Activated CD4-positive, alpha-beta T cell treated with anti-CD3 and anti-CD28 coated beads for 4 hours (primary cell): ENCODE results near the gene AKR1C4.
"Not testable (repeated sequence)": the region's sequence is repeated elsewhere in the genome, so short reads cannot be mapped to it uniquely, and the experiment has no call there.

Source experiments
- DNase-seq, 2 donors: peaks; one replicate each; pipeline ENCODE4 v3.0.0-alpha.2; 2020

AKR1C4 gene

DNA sequence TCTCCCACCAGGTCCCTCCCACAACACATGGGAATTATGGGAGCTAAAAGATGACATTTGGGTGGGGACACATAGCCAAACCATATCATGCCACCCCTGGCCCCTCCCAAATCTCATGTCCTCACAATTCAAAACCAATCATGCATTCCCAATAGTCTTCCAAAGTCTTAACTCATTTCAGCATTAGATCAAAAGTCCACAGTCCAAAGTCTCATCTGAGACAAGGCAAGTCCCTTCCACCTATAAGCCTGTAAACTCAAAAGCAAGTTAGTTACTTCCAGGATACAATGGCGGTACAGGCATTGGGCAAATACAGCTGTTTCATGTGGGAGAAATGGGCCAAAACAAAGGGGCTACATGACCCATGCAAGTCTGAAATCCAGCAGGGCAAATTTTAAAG lies 13.1 kb downstream of the AKR1C4 start:
- DNase-seq: not testable (repeated sequence)

DNA sequence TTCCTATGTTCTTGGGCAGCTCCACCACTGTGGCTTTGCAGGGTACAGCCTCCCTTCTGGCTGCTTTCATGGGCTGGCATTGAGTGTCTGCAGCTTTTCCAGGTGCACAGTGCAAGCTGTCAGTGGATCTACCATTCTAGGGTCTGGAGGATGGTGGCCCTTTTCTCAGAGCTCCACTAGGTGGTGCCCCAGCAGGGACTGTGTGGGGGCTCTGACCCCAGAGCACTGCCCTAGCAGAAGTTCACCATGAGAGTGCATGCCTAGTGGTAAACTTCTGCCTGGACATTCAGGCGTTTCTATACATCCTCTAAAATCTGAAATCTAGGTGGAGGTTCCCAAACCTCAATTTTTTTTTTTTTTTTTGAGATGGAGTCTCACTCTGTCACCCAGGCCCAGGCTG lies 13.6 kb downstream of the AKR1C4 start:
- DNase-seq: peak in 1 of 2 donors; percentile 1

DNA sequence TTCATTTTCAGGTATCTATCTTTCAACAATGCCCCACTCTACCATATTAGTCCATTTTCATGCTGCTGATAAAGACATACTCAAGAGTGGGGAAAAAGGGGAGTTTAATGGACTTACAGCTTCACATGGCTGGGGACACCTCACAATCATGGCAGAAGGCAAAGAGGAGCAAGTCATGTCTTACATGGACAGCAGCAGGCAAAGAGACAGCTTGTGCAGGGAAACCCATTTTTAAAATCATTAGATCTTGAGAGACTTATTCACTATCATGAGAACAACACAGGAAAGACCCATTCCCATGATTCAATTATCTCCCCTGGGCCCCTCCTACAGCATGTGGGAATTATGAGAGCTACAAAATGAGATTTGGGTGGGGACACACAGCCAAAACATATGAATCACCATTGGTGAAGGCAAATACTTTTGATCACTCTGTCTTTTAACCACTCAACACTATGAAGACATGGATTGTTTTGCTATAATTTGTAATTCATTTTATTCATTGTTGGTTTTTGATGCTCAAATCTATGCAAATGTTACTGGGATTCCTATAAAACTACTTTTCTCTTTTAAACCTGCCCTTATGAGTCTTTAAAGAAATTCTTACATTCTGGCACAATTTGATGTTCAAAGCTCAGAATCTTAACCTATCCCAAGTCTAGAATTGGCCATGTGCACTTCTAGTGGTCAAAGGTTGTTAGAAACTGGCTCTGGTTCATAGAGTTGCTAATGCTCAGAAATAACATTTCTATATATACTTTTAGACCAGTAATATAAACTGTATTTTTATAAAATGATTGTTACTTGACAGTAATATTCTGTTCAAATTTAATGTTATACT lies 15.3 kb downstream of the AKR1C4 start:
- no peak for DNase-seq

DNA sequence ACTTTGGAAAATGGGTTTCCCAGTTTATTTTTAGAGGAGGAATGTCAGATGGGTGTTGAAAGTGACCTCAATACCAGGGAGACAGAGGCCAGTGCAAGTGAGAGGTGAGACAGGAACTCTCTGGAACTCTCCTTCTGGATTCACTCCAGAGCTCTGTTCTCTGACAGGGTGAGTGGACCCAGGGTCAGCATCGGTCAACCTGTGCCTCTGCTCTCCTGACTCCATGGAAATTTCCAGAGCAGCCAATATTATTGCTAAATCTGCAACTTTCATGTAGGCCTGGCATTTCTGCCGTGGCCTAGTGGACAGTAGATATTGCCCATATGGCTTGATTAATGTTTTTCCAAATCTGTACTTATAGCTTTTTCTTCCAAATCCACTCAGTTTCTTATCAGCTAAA lies 20.2 kb downstream of the AKR1C4 start:
- no peak for DNase-seq

DNA sequence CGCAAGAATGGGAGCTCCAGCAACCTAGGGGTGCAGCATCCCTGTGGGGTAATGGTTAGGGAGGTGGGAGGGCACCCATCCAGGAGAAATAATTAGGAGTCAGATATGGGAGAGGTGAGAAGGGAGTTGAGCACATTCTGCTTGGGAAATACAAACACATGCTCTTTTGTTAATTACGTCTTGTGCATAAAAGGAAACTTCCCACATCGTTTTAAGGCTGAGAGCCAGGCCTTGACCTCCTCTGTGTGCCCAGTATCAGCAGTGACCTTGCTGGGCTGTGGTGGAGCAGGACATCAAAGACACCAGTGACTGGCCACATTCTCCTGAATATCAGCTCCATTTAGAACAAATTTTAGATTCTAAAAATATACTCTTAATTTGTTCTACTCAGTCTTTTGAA lies 22.6 kb downstream of the AKR1C4 start:
- no peak for DNase-seq

DNA sequence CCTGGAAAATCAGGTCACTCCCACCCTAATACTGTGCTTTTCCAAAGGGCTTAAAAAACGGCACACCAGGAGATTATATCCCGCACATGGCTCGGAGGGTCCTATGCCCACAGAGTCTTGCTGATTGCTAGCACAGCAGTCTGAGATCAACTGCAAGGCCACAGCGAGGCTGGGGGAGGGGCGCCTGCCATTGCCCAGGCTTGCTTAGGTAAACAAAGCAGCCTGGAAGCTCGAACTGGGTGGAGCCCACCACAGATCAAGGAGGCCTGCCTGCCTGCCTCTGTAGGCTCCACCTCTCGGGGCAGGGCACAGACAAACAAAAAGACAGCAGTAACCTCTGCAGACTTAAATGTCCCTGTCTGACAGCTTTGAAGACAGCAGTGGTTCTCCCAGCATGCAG lies 26.3 kb downstream of the AKR1C4 start:
- DNase-seq: not testable (repeated sequence)

DNA sequence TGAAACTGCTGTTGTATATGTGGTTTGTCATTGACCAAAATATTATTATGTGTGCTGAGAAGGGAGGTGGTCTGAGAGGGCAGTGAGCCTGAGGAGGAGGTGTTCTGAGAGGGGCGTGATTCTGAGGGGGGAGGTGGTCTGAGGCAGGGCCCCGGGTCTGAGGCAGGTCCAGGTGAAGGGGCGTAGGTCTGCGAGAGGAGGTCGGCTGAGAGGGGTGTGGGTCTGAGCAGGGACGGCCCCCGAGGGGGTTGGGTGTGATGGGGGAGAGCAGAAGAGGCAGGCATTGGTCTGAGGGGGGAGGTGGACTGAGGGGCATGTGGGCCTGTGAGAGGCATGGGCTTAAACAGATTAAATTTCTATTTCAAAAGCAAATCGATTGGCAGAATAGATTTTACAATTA lies 32.4 kb downstream of the AKR1C4 start:
- DNase-seq: no peak

DNA sequence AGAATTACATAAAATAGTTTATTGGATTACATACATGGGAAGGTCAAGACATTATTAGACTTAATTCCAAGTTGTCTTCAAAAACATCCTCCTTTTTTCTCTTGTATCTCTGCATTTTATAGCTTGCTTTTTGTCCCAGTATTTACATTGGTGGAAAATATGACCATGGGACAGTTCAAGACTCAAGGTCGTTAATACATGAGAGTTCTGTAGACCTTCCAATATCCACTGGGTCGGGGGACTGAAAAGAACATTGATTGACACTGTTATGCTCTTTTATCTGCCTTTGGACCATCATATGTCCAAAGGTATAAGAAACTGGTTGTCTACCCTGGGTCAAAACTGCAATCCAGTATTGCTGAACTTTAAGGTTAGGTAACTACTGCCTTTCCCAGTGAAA lies 36.7 kb downstream of the AKR1C4 start:
- no peak for DNase-seq

DNA sequence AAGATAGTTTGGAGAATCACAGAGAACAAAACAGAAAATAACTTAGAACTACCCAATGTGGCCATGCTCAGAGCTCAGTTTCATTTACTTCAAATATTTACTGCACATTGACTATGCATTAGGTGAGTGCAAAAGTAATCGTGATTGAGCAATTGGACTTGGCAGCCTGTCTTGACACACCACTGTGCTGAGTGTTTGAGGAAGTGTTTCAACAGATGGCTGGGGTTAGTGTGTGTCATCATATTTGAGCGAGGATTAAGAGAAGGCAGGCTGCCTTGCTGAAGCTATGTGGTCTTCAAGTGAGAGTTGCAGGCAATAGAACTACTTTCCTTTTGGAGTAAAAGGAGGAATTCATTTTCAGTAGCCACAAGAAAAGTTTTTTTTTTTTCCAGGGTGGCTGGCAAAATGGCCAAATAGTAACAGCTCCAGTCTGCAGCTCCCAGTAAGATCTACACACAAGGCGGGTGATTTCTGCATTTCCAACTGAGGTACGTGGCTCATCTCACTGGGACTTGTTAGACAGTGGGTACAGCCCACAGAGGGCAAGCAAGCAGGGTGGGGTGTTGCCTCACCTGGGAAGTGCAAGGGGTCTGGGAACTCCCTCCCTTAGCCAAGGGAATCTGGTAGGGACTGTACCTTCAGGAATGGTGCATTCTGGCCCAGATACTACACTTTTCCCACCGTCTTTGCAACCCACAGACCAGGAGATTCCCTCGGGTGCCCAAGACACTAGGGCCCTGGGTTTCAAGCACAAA lies 37.6 kb downstream of the AKR1C4 start:
- no peak for DNase-seq

DNA sequence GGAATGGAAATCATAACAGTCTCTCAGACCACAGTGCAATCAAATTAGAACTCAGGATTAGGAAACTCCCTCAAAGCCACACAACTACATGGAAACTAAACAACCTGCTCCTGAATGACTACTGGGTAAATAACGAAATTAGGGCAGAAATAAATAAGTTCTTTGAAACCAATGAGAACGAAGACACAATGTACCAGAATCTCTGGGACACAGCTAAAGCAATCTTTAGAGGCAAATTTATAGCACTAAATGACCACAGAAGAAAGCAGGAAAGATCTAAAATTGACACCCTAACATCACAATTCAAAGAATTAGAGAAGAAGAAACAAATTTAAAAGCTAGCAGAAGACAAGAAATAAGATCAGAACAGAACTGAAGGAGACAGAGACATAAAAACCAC lies 40.9 kb downstream of the AKR1C4 start:
- DNase-seq: not testable (repeated sequence)

DNA sequence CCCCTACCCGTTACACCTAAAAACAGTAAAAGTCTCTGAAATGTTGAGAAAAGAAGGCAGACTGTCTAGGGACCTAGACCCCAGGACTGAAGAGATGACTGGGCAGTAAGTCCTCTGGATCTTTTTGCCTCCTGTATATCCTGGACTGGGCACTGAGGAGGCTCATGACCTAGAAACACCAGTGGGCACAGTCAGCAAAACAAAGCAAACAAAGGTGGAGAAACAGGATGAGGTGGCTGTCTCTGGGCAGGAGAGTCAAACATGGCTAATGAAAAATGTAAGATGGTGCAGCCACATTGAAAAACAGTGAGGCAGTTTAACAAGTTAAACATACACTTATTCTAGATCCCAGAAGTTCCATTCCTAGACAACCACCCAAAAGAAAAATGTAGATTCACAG lies 45.9 kb downstream of the AKR1C4 start:
- no peak for DNase-seq

DNA sequence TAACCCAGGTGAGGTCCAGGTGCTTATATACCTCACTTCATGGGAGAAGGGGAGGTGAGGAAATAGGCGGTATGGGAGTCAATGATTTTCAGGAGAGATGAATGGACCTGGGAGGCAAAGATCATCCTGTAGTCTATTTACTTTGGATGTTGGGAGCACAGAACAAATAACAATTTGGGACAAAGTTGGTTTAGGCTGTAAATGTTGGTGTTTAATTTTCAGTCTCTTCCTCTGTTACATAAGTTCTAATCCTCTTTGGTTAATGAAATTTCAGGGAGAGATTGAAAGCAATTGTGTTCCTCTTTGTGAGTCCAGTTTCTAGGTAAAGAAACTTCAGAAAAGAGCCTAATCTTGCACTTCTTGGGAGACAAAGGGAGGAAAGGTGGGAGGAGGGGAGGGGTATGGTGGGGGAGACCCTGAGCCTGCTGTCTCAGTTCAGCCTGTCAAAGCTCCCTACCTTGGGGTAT lies 46.9 kb downstream of the AKR1C4 start:
- DNase-seq: no peak

DNA sequence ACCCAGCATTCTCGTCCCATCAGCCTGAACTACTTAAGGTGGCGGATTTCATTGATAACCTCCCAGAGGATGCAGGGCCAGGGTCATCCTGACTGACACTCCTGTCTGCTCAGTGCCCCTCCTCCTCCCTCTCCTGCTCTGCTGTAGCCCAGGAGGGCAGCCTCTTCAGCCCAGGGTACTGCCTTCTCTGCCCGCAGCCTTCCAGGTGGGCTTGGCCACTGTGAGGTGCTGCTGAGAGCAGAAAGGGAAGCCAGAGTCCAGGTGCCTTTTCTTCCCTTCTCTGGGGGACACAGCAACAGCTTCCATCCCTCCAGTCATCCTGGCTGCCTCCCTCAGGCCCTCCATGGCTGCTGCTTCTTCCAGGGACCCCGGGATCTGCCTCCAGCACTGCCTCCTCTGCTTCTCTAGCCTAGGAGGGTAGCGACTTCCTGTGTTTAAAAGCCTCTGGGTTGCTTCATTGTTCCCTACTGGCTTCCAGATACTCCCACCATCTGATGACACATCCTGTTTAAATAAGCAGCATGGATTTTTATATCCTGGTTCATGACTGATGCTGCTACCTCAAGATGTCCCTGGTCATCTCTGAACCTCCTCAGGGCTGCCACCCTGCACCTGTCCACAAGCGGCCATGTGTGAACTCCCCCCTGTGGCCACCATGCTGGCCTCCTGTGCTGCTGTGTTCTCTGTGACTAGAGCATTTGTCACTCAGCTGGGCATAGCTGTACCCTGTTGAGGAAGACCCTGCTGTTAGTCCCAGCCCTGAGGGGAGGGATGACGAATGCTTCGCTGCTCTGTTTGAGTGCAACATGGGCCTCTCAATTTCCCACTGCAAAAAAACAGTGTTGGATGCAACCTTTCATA lies 55.8 kb downstream of the AKR1C4 start:
- no peak for DNase-seq

DNA sequence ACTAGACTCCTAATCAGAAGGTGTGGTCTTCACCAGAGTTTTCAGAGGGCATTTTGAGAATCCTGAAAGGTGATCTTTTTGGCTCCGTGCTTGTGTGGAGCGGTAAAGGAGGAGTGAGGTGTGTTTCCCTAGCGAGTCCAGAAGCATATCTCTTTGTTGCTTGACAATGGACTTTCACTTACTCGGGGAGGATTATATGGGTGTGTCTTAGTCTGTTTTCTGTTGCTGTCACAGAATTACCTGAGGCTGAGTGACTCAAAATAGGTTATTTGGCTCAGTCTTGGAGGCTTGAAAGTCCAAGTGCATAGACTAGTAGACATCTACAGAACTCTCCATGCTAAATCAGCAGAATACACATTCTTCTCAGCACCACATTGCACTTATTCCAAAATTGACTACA lies 57.9 kb downstream of the AKR1C4 start:
- no peak for DNase-seq

DNA sequence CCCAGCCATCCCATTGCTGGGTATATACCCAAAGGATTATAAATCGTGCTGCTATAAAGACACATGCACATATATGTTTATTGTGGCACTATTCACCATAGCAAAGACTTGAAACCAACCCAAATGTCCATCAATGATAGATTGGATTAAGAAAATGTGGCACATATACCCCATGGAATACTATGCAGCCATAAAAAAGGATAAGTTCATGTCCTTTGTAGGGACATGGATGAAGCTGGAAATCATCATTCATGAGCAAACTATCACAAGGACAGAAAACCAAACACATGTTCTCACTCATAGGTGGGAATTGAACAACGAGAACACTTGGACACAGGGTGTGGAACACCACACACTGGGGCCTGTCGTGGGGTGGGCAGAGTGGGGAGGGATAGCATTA lies 61.1 kb downstream of the AKR1C4 start:
- not testable (repeated sequence) for DNase-seq

DNA sequence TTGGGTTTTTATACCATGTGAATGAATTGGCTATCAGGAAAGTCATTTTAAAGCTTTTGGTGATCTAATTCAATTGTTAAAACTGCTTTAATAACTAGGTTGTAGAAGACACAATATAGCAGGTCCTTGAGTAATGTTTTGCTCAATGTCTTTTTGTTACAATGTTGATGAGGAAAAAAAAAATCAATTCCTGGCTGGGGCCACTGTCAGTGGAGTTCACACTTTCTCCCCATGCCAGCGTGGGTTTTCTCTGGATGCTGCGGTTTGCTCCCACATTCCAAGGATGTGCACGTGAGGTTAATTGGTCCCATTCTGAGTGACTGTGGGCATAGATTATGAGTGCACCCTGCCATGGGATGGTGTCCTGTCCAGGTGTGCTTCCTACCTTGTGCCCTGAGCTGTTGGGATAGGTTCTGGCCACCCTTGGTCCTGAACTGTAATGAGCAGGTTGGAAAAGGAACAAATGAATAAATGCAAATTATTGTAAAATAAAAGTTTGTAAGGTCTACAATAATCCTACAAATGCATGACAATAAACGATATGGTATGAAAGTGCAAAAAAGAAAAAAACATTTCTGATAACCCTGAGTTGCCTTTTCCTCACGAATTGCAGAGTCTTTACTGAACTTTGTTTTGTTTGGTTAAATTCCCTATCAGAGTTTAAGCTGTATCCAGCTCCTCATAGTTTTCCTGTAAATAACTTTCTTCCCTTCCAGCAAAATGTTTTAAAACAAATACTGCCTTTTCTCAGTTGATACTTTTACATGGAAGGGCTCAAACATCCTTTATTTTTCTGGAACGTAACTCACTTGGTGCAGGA lies 62.7 kb downstream of the AKR1C4 start:
- no peak for DNase-seq

DNA sequence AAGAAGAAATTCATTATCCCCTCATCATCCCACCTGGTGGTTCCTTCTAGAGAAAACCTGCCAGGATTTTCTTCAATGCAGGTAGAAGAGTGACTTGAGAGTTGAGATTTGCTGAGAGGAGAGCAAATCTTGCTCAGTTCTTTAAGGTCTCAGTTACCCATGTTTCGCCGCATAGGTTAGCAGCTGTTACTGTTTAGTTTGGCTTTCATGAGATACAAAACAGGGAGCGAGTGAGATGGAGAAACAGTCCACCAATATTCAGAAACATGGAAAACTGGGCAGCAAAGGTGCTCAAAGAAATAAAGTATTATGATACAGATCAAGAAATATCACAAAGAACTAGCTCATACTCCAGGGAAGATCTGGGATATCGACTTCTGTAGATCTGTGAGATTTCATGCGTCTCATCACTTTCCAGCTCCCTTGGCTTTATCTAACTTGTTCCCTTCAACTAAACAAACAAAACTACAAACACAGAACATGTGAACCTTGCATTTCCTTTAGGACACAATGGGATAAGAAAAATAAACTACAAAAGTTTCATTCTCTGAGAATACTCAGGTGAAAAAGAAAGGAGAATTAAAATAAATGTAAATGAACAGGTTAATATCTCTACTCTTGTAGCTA lies 63.4 kb downstream of the AKR1C4 start:
- no peak for DNase-seq

DNA sequence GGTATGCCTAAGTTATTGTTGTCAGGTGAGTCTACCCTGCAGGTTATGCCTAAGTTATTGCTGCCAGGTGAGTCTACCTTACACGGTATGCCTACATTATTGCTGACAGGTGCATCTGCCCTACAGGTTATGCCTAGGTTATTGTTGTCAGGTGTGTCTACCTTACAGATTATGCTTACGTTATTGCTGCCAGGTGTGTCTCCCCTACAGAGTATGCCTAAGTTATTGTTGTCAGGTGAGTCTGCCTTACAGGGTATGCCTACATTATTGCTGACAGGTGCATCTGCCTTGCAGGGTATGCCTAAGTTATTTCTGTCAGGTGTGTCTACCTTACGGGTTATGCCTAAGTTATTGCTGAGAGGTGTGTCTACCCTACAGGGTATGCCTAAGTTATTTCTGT lies 64.2 kb downstream of the AKR1C4 start:
- DNase-seq: no peak

DNA sequence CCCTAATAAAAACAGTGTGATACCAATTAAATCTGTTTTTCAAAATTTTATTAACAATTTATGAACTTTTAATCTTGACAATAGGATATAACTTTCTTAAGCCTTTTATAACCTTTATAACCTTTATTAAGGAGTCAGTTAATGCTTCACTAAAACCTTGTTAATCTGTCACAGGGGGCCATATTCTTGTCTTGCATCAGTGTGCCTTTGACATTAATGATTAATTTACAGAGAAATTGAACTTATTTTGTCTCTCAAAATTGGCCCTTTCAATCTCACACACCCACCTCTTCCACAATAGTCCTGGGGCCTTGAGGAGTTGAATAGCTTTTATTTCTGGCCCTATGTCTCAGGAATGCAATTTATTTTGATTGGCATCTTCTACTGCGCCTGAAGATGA lies 68.5 kb downstream of the AKR1C4 start:
- no peak for DNase-seq

DNA sequence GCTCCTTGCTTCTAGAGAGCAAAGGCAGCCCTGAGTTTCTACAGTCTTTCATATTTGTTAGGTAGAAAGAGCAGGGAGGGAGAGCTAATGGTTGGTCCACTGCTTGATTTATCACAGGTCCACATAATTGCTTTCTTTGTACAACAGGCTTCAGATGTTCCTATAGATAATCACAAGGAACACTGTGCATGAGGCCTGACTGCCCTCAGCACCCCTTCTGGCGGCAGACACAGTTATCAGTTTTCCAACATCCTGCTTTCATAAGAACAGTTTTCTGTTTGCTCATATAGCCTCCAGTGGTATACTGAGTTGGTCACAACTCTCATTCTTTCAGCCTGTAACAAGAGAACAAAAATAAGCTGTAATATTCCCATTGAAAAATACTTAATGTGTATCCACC lies 69.7 kb downstream of the AKR1C4 start:
- no peak for DNase-seq

DNA sequence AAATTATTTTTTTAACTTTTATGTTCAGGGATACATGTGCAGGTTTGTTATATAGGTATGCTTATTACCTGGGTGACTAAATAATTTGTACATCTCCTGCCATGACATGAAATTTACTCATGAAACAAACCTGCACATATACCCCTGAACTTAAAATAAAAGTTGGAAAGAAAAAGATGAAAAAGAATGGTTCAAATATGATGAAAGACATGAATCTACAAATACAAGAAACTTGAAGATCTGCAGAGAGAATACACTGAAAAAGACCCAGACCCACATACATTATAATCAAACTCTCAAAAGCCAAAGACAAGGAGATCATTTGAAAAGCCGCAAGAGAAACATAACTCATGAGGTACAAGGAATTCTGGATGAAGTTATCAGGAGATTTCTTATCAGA lies 70.2 kb downstream of the AKR1C4 start:
- no peak for DNase-seq

DNA sequence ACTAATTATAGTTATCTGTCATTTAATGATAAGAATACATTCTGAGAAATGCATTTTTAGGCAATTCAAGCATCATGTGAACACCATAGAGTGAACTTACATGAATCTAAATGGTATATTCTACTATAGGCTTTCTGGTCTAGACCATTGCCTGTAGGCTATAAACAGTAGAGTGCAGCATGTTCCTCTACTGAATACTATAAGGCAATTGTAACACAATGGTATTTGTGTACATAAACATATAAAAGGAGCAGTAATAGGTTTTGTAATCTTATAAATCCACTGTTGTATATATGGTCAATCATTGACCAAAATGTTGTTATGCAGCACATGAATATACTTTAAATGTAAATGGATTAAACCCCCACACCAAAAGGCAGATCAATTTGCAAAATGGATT lies 71.6 kb downstream of the AKR1C4 start:
- no peak for DNase-seq
